RPMI8226 (cell line): ENCODE results near the gene COL4A2.
A peak's percentile ranks its signal among the peaks of the same experiment; 100 is the strongest.

Source experiments
- DNase-seq: peaks from one replicate; pipeline ENCODE4 v3.0.0-alpha.2; 2015

COL4A2 gene

GRCh38 chr13:110341445-110342244 lies 34.6 kb downstream of the COL4A2 start:
- DNase-seq: peak; percentile 5

- no peak for DNase-seq
These were observed 35.4 kb downstream of the COL4A2 start for GRCh38 chr13:110342474-110342873.

- no peak for DNase-seq
These were observed 36.3 kb downstream of the COL4A2 start for GRCh38 chr13:110343241-110343865.

- DNase-seq: no peak
These were observed 37.2 kb downstream of the COL4A2 start for GRCh38 chr13:110344320-110344719.

- no peak for DNase-seq
These were observed 38.2 kb downstream of the COL4A2 start for GRCh38 chr13:110345266-110345665.

GRCh38 chr13:110345701-110346100 lies 38.6 kb downstream of the COL4A2 start:
- DNase-seq: no peak

GRCh38 chr13:110346661-110347067 lies 39.6 kb downstream of the COL4A2 start:
- peak; percentile 66 for DNase-seq

GRCh38 chr13:110347088-110347487 lies 40.0 kb downstream of the COL4A2 start:
- no peak for DNase-seq

GRCh38 chr13:110347535-110348308 lies 40.6 kb downstream of the COL4A2 start:
- DNase-seq: no peak

GRCh38 chr13:110348309-110349105 lies 41.4 kb downstream of the COL4A2 start:
- DNase-seq: no peak

- no peak for DNase-seq
These were observed 42.2 kb downstream of the COL4A2 start for GRCh38 chr13:110349239-110349638.

GRCh38 chr13:110350049-110350448 lies 43.0 kb downstream of the COL4A2 start:
- no peak for DNase-seq

- DNase-seq: no peak
These were observed 43.4 kb downstream of the COL4A2 start for GRCh38 chr13:110350509-110350908.

- no peak for DNase-seq
These were observed 44.7 kb downstream of the COL4A2 start for GRCh38 chr13:110351636-110352420.

GRCh38 chr13:110352735-110353134 lies 45.7 kb downstream of the COL4A2 start:
- DNase-seq: peak; percentile 6

GRCh38 chr13:110353339-110353977 lies 46.4 kb downstream of the COL4A2 start:
- DNase-seq: no peak

GRCh38 chr13:110354123-110354627 lies 47.1 kb downstream of the COL4A2 start:
- DNase-seq: no peak

GRCh38 chr13:110354715-110355473 lies 47.8 kb downstream of the COL4A2 start:
- no peak for DNase-seq

GRCh38 chr13:110356362-110356761 lies 49.3 kb downstream of the COL4A2 start:
- DNase-seq: no peak

- no peak for DNase-seq
These were observed 51.3 kb downstream of the COL4A2 start for GRCh38 chr13:110358381-110358780.
